GM19397 (cell line): ENCODE measurements around the gene IL17RD.

Experiments
- ATAC-seq: cut with Tn5 transposase; IDR thresholded peaks from one replicate; pipeline ENCODE4 v1.9.1; 2021; ENCODE audit warnings: mild to moderate bottlenecking, moderate library complexity; ENCODE audit not compliant: unreplicated experiment

IL17RD gene

DNA sequence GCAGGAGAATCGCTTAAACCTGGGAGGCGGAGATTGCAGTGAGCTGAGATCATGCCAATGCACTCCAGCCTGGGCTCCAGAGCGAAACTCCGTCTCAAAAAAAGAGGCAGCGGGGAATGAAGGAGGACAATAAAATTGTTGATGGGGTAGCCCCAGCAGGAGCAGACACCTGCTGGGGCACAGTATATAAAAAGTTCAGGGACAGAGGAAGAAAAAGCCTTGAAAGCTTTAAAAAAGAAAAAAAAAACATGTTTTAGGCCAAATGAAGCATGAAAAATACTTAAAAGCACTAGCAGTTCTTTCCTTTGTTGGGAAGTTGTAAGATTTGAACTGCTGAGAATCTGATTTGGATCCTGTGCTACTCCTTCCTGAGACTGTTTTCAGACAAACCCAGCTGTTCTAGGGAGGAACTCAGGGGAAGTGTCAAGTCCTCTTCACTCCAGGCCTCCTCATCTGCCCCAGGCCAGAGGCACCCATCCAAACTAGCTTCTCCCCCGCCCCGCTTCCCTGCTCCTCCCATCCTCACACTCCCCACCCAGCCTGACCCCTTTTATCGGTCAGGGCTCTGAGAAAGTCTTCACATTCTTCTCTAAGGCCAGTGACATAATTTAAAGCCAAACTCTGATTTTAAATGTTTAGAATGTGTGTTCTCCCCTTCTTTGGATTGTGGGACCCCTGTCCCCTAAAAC, 4.9 kb downstream of the IL17RD start:
- ATAC-seq: no peak

DNA sequence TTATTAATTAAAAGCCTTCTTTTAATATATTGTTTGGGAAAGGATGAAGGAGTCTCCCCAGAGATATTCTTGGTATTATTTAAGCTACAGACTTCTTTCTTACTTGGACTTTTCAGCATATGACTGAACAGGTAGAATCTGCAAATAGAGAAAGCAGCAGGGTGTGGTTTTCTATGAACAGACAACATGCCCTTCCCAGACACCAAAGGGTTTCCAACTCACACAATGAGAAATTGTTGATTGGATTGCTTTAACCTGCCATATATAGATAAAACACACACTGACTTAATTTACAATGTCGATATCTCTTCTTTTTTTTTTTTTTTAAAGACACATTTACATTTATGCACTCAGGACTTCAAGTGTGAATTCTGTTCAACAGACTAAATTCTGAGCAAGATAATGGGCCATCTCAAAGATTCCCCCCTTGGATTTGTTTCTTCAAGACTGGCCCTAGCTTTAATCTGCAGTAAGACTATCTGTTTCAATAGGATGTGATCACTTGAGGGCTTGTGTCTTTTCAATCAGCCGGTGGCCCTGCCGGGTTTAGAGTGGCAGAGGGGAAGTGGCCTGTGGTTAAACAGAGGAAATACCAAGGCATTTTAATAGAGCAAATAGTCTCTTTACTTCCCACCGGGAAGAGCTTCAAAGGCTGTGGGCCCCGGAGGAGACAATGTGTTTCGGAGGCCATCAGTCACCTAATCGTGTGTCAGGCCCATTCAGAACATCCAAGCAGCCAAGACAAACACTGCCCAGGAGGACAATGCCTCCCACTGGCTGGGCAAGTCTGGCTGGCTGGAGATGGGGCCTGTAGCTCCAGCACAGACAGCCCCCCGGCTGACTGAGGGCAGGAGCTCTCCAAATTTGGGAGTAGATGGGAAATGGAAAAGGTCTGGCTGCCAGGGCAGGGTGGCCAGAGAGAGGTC, 6.1 kb downstream of the IL17RD start:
- ATAC-seq: no peak

DNA sequence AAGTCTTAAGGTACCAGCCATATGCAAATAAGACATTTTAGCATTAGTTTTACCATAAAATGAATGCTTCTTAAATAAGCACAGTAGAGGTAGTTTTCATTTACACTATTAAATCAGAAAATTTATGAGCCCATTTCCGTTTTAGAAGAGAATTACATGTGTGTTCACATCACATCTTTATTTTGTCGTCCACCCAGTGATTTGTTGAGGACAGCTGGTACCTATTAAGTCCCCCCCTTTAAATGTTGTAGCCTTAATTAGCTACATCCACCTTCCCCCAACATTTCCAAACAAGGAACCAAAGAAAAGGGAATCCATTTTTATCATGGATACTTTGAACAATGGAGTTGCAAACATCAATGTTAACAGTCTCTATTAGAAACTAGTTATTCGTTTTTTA, 6.8 kb downstream of the IL17RD start:
- ATAC-seq: no peak

GRCh38 chr3:57157545-57157944, 7.6 kb downstream of the IL17RD start:
- no peak for ATAC-seq

- no peak for ATAC-seq
Measured at GRCh38 chr3:57155310-57155643, 9.9 kb downstream of the IL17RD start.

GRCh38 chr3:57154470-57155309, 10.5 kb downstream of the IL17RD start:
- ATAC-seq: no peak

DNA sequence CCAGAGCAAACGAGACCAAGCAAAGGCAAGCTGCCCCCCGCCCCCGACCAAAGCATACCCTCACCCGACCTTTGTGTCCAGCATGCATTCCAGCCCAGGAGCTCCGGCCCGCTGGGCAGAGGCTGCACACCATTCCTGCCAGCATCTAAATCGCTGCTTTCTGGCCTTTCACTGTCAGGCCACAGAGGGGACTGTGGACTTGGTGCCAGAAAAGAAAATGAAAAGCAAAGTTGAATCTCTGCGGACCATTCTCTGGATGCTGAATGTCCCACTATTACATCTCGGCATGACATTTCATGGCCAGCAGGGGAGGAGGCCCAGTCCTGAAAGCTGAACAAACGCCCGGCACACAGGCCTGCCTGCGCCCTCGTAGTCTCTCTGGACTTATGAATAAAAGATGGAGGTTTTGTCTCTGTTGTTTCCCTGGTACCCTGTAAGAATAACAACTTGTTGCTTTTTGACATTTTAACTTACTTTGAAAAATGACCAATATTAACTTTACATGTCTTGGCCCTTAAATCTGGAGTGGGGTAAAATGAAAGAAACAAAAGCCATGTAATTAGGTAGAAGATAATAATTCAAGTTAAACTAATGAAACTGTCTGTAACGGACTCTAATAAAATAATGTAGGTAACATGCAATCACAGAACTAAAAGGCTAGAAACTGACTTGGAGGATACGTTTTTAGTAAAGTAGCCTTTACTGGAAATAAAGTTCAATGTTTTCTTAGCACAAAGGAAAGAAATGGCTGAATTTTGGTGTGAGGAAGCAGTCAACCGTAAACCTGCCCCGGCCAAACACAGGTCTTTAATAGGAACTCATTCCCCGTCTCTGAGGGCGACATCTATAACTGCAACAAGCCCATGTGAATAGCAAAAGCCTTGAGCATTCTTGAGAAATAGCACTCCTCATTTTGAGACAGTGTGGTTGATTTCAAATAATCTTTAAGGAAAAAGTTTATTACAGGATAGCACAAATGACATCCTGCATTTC, 12.7 kb downstream of the IL17RD start:
- no peak for ATAC-seq

DNA sequence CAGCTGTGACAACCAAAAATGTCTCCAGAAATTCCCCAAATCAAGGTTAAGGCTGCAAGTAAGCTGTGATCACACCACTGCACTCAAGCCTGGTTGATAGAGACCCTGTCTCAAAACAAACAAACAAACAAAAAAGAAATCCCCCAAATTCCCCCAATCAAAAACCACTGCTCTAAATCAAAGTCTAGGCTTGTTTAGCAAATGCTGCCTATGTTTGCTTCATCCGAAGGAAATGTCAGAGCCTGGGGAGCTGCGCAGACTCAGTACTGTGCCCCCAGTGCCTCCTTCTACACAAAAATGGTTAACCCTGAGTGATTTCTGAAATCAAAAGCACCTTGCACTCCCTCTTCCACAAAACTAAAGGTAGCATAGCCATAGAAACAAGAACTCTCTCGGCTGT, 13.4 kb downstream of the IL17RD start:
- no peak for ATAC-seq

DNA sequence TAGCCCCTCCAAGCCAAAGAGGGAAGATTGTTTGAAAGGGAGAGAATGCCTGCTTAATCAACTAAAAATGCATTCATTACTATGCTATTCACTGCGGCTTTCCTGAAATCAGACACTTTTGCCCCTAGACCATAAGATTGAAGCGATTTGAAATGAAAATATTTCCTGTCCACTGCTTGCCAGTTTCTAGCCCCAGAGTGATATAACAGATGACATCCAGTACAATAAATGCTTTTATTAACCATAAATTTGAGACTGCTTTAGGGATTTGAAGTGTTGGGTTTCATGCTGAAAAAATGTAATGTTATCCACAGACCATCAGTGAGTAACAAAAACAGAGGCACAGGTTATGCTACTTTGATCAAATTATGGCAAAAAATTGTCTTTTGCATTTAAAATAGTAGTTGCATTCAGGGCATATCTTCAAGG, 14.1 kb downstream of the IL17RD start:
- no peak for ATAC-seq

GRCh38 chr3:57150113-57150581, 15.0 kb downstream of the IL17RD start:
- ATAC-seq: no peak

DNA sequence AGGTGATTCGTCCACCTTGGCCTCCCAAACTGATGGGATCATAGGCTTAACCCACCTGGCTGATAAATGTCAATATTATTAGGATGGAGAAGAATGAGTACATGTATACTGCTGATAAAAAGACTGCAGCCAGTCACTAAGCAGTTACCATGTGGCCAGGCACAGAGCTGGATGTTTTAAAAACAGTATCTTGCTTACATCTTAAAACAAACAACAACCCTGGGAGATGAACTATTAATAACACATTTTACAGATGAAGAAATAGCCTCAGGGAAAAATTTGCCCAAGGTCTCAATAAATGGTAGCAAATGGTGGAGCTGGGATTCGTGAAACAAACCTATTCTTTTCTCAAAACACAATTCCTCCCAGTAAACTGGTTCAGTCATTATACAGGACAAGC, 18.1 kb downstream of the IL17RD start:
- ATAC-seq: no peak

DNA sequence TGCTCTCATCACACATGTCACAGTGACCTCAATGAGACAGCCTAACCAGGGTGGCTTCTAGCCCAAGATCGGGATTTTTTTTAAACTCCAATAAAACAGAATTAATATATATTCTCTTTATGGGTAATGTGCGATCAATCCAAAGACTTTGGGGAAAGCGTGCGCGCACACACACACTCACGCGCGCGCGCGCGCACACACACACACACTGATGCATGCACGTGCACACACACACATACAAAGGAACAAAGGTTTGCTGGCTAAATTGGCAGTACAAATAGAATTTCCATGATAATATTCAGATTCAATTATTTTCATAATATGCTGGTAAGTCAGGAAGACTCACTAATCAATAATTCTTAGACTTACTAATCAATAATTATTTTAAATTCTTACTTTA, 19.3 kb downstream of the IL17RD start:
- no peak for ATAC-seq

DNA sequence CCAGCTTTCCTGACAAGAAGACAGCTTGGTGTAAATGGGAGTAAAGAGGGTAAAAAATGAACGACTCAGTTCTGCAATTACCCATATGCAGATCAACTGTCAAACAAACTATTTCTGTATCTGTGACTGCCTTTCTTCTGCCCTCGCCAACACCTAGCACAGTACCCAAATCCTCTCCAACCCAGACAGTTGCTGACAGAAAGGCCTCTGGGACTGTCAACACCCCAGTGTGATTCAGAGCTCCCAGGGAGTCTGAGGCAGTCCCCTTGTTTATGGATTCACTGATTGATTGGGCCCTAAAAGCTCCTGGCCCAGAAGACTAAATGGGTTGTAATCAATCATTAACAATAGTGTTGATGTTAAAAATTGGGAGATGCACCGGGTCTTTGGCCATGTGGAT, 20.2 kb downstream of the IL17RD start:
- no peak for ATAC-seq

- ATAC-seq: no peak
Measured at GRCh38 chr3:57143886-57144459, 21.2 kb downstream of the IL17RD start.

GRCh38 chr3:57142411-57142723, 22.8 kb downstream of the IL17RD start:
- no peak for ATAC-seq

DNA sequence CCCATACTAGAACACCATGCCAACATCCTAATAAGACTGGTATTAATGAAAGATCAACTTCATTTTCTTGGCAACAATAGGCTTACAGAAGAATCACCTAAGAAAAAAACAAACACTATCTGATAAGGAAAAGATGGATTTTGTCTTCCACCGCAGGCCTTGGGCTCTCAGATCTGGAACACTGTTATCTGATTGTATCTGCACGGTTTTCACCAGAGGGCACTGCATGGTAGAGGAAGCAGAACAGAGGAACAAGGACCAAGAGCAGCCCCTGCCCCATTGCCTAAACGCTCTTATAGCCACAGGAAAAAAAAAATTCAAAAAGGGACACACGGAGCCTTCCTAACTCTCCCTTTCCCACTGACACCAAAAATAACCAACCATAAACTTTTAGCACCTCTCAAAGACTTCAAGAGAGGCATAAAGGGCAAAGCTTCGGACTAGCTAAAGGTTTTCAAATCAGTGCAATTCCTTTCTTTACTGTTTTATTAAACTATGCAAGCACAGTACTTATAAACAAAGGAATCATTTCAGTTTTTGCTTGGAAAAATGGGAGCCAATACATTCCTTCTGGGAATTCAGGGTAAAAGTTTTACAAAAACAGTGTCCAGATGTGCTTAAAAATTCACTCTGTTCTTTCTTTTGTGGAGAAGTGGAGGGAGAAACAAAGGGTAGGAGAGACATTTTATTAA, 23.3 kb downstream of the IL17RD start:
- no peak for ATAC-seq

DNA sequence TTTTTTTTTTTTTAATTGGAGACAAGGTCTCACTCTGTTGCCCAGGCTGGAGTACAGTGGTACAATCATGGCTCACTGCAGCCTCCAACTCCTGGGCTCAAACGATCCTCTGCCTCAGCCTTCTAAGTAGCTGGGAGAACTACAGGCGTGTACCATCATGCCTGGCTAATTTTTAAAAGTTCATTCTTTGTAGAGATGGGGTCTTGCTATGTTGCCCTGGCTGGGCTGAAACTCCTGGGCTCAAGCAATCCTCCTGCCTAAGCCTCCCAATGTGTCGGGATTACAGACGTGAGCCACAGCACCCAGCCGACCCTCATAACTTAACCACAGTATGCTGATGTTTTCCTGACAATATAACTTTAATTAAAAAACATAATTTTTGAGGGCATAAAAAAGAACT, 24.3 kb downstream of the IL17RD start:
- no peak for ATAC-seq

DNA sequence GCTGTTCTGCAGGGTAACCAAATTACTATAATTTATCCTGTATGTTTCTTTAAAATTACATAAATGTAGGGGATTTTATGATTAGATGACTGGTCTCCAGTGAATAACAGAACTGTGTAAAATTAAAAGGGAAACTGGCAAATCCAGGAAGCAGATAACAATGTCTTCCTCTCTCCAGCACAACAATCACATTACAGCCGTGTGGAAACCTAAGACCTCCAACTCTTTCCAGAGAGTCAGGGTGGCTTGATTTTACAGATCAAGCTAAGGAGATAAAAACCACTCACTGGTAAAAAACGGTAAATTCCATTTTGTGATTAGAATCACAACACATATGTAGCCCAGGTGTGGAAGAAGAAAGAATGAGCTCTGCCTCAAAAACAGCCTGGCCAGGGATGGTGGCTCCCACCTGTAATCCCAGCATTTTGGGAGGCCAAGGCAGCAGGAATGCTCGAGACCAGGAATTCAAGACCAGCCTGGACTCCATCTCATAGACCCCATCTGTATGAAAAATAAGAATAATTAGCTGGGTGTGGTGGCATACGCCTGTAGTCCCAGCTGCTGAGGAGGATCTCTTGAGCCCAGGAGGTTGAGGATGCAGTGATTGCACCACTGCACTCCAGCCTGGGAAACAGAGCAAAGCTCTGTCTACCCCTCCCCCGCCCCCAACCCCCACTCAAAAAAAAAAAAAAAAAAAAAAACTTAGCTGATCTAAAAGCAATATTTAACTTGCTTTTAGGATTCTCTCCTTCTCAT, 29.0 kb downstream of the IL17RD start:
- no peak for ATAC-seq

DNA sequence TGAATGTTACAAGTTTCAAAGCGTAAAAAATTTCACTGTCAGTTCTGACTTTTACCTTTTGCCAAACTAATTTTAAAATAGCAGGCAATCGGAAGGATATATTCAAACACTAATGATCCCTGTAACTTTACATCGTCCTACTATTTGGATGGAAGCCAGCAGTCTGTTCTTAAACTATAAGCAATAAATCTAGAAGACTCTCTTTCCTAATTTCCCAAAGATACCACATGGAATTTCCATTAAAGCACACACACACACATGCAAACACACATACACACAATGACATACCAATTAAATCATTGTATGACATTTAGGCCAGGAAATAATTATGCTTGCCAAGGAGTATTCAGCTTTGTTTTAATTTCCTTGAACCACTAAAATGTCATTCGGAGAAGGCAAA, 32.0 kb downstream of the IL17RD start:
- ATAC-seq: no peak
